Endothelial cell of umbilical vein (primary cell): ENCODE measurements around the gene ADCY9. TPM values are rescaled to one million over a fixed set of nuclear protein-coding genes. Genes with fewer than 3 reads are reported as not detected.

Experiments
- BruUV-seq: library from RNA; stranded (reverse); fragments of 400-500 nt; replicated peaks from 2 replicates; lab custom pipeline; 2021; lab: Mats Ljungman, UMichigan
- CTCF ChIA-PET: fragments of 300-600, 350-600 bp; sonication (Branson Sonifier 250); formaldehyde crosslinking; loops from one replicate; lab custom pipeline; 2021; ENCODE audit warnings: antibody characterized with exemption, inconsistent platforms; lab: Charles Lee
- POLR2A ChIA-PET: fragments of 300-600, 350-600 bp; sonication (Branson Sonifier 250); formaldehyde crosslinking; loops from one replicate; lab custom pipeline; 2021; ENCODE audit warnings: antibody characterized with exemption, inconsistent platforms; lab: Charles Lee
- DNase-seq: peaks from one replicate; pipeline ENCODE4 v3.0.0-alpha.2; 2011; ENCODE audit warnings: low read depth, low spot score
- FAIRE-seq: peaks from 2 replicates; lab custom pipeline; 2011; peaks lifted over from hg19 to GRCh38; lab: Jason Lieb, UNC
- H2AFZ ChIP-seq: 2 replicates; pipeline ENCODE4 v1.6.0; 2012; ENCODE audit warnings: low read depth, low read length, control low read depth, inconsistent platforms
- H3K27ac ChIP-seq: 2 replicates; pipeline ENCODE4 v1.5.1; 2011; ENCODE audit warnings: low read depth, mild to moderate bottlenecking, control low read depth, low read length, moderate library complexity; ENCODE audit not compliant: insufficient read depth
- H3K27me3 ChIP-seq, 2 experiments: 2 replicates each; pipeline versions ENCODE4 v1.6.0 to v1.6.1; 2011; ENCODE audit warnings: low read length in 2 of 2, mixed read lengths in 1 of 2; ENCODE audit not compliant: control insufficient read depth in 2 of 2, insufficient read depth in 2 of 2
- H3K36me3 ChIP-seq, 2 experiments: 2 replicates in 1 of 2; 3 replicates in 1 of 2; pipeline ENCODE4 v1.5.1; 2011; ENCODE audit warnings: low read length in 2 of 2, mild to moderate bottlenecking in 1 of 2, moderate library complexity in 1 of 2; ENCODE audit not compliant: control insufficient read depth in 2 of 2, insufficient read depth in 2 of 2; ENCODE audit errors: extremely low read depth in 1 of 2
- H3K4me1 ChIP-seq: 3 replicates; pipeline ENCODE4 v1.5.1; 2011; ENCODE audit warnings: mild to moderate bottlenecking, low read length; ENCODE audit not compliant: control insufficient read depth, insufficient read depth; ENCODE audit errors: extremely low read depth
- H3K4me2 ChIP-seq: 2 replicates; pipeline ENCODE4 v1.6.1; 2011; ENCODE audit warnings: low read length, control low read depth, mixed read lengths; ENCODE audit not compliant: insufficient read depth
- H3K4me3 ChIP-seq, 3 experiments: fragments of 200-600 bp in 1 of 3; sonication (generic), shearing (Covaris generic) in 1 of 3; replicated peaks in 1 of 3; 2 replicates each; pipeline ENCODE4 v1.5.1; 2011 to 2016; ENCODE audit warnings: control low read depth in 3 of 3, low read length in 3 of 3, mild to moderate bottlenecking in 2 of 3, inconsistent platforms in 1 of 3, low read depth in 1 of 3, moderate library complexity in 1 of 3; ENCODE audit not compliant: insufficient read depth in 1 of 3
- H3K79me2 ChIP-seq: 2 replicates; pipeline ENCODE4 v1.6.0; 2012; ENCODE audit warnings: low read length, inconsistent platforms; ENCODE audit not compliant: control insufficient read depth, insufficient read depth
- H3K9ac ChIP-seq: replicated peaks from 2 replicates; pipeline ENCODE3; 2011; ENCODE audit warnings: low read length, control low read depth; ENCODE audit not compliant: insufficient read depth; ENCODE audit errors: extremely low read depth
- H3K9me1 ChIP-seq: replicated peaks from 3 replicates; pipeline ENCODE4 v1.6.0; 2011; ENCODE audit warnings: mild to moderate bottlenecking, low read length; ENCODE audit not compliant: control insufficient read depth, insufficient read depth; ENCODE audit errors: extremely low read depth
- H3K9me3 ChIP-seq: replicated peaks from 2 replicates; pipeline ENCODE4 v1.5.1; 2012; ENCODE audit warnings: low read length, inconsistent platforms; ENCODE audit not compliant: control insufficient read depth, insufficient read depth
- H4K20me1 ChIP-seq: replicated peaks from 2 replicates; pipeline ENCODE3; 2011; ENCODE audit warnings: mild to moderate bottlenecking, low read length; ENCODE audit not compliant: control insufficient read depth, insufficient read depth; ENCODE audit errors: extremely low read depth
- EZH2 ChIP-seq: IDR thresholded peaks from 2 replicates; pipeline ENCODE4 v1.6.1; 2012; ENCODE audit warnings: borderline replicate concordance, low read depth, mild to moderate bottlenecking, moderate library complexity, low read length, inconsistent platforms; ENCODE audit not compliant: severe bottlenecking
- FOS ChIP-seq: IDR thresholded peaks from 2 replicates; pipeline ENCODE4 v1.6.1; 2011; ENCODE audit warnings: mild to moderate bottlenecking, low read length, moderate library complexity, borderline replicate concordance; ENCODE audit not compliant: insufficient read depth
- GATA2 ChIP-seq: IDR thresholded peaks from 2 replicates; pipeline ENCODE4 v1.7.0; 2011; ENCODE audit warnings: low read depth, mild to moderate bottlenecking, moderate library complexity, mixed read lengths, low read length; ENCODE audit not compliant: insufficient read length, insufficient read depth
- JUN ChIP-seq: IDR thresholded peaks from 2 replicates; pipeline ENCODE4 v1.6.1; 2011; ENCODE audit warnings: borderline replicate concordance, low read depth; ENCODE audit not compliant: insufficient read length, insufficient read depth
- MYC ChIP-seq: IDR thresholded peaks from one replicate; pipeline ENCODE4 v1.6.1; 2011; ENCODE audit warnings: mild to moderate bottlenecking, low read depth, low read length
- POLR2A ChIP-seq: IDR thresholded peaks from 2 replicates; pipeline ENCODE4 v1.6.1; 2012; ENCODE audit warnings: low read depth, mild to moderate bottlenecking, control low read depth, low read length
- POLR2AphosphoS5 ChIP-seq: IDR thresholded peaks from 2 replicates; pipeline ENCODE4 v1.6.1; 2012; ENCODE audit warnings: low read depth, mild to moderate bottlenecking, control low read depth, low read length, moderate library complexity; ENCODE audit not compliant: insufficient read depth
- dilution Hi-C: fragments of 300-500 bp; cut with MboI; formaldehyde crosslinking; loops from one replicate; pipeline ENCODE4 v1.15.0; 2019; ENCODE audit warnings: low sequenced_read_pairs; ENCODE audit not compliant: extremely low pct_ligation_motif_present
- intact Hi-C: fragments of 100-400 bp; cut with micrococcal nuclease; formaldehyde crosslinking; loops from one replicate; pipeline ENCODE4 v1.10.0; 2022
- polyA plus RNA-seq, 4 experiments: library from polyadenylated mRNA; depleted of rRNA in 3 of 4; stranded (reverse) in 3 of 4; unstranded in 1 of 4; fragments of >200 nt; gene quantifications; 2 replicates each; pipeline versions ENCODE4 v1.2.1 to v1.2.3, GENCODE V29; 2011 to 2012; ENCODE audit warnings: missing spikeins in 1 of 4
- total RNA-seq: library from RNA; stranded (reverse); gene quantifications from 2 replicates; pipeline ENCODE4 v1.2.3, GENCODE V29; 2021
- TF ChIP-seq, protein P1 (sequence below), 2 donors: IDR thresholded peaks; 1 replicate in 1 of 2; 2 replicates in 1 of 2; pipeline ENCODE4 v1.5.1; 2011; ENCODE audit warnings: low read length in 2 of 2, mild to moderate bottlenecking in 2 of 2, moderate library complexity in 2 of 2, control low read depth in 1 of 2, inconsistent platforms in 1 of 2, low read depth in 1 of 2; ENCODE audit not compliant: insufficient read depth in 1 of 2; ENCODE audit errors: extremely low read depth in 1 of 2
- TF ChIP-seq, protein P2 (sequence below): IDR thresholded peaks from 2 replicates; pipeline ENCODE4 v1.6.1; 2011; ENCODE audit not compliant: insufficient read depth, insufficient read length

ADCY9 gene
- total and polyA plus RNA-seq, 2 donors (not counting 3 experiments of a cell fraction or from before 2014, with no cell fraction given) = 6.8 to 14.0 TPM

DNA sequence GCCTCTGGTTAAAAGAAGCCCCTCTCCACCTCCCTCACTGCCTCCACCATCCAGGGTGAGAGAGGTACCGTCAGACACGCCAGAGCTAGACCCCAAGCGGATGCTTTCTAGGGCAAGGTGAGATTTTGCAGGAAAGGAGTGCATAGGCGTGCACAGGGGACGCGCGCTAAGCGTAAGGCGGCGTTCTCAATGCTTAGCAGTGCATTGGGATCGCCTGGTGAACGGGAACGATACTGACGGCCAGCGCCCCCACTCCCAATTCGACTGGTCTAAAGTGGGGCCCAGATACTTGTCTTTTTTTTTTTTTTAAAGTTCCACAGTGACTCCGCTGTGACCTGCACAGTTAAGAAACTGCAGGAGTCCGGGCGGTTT is 177.8 kb downstream of the ADCY9 start:
- BruUV-seq = no TSS peak
- FAIRE-seq = peak; percentile 18

More for the DNA sequence above, 177.8 kb downstream of the ADCY9 start:
- H3K9me3 ChIP-seq = no peaks in the 10 kb centered on the region
- H3K27ac ChIP-seq = no peak overlapping the region
- ChIA-PET CTCF (interaction anchor here (0.6 to 3.0 kb wide), 25 partner anchors 7 to 464 kb away, joined by 3 to 30 read pairs (median 3); partner anchors contain the start of gene ADCY9), POLR2A (no interaction called here)
- H2AFZ ChIP-seq = peak overlapping the region; percentile 72
- DNase-seq = no peak
- H3K4me2 ChIP-seq = peak overlapping the region; percentile 32
- H3K36me3 ChIP-seq = no peaks in the 10 kb centered on the region
- intact Hi-C loops = loop anchor here (2.0 kb wide), 1 partner anchor 248 kb away; no protein-coding TSS in a partner anchor
- no peaks in the 10 kb centered on the region for H3K9me1 ChIP-seq
- dilution Hi-C loops = no loop called here
- TF ChIP-seq FOS (no peak), GATA2 (no peak), EZH2 (no peak), POLR2A (no peak), MYC (no peak), JUN (no peak), POLR2AphosphoS5 (no peak)
- TF ChIP-seq, protein P1, sequence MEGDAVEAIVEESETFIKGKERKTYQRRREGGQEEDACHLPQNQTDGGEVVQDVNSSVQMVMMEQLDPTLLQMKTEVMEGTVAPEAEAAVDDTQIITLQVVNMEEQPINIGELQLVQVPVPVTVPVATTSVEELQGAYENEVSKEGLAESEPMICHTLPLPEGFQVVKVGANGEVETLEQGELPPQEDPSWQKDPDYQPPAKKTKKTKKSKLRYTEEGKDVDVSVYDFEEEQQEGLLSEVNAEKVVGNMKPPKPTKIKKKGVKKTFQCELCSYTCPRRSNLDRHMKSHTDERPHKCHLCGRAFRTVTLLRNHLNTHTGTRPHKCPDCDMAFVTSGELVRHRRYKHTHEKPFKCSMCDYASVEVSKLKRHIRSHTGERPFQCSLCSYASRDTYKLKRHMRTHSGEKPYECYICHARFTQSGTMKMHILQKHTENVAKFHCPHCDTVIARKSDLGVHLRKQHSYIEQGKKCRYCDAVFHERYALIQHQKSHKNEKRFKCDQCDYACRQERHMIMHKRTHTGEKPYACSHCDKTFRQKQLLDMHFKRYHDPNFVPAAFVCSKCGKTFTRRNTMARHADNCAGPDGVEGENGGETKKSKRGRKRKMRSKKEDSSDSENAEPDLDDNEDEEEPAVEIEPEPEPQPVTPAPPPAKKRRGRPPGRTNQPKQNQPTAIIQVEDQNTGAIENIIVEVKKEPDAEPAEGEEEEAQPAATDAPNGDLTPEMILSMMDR (IDR thresholded peaks at IDR 0.05; ENCODE audit: extremely low read depth in 1 of 2, insufficient read depth in 1 of 2, low read depth in 1 of 2, low read length in 2 of 2) = no peak
- TF ChIP-seq, protein P2, sequence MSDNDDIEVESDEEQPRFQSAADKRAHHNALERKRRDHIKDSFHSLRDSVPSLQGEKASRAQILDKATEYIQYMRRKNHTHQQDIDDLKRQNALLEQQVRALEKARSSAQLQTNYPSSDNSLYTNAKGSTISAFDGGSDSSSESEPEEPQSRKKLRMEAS = no peak
- H4K20me1 ChIP-seq = no peaks in the 10 kb centered on the region
- H3K4me1 ChIP-seq = peaks cover 3% of the 10 kb centered on the region
- no peaks in the 10 kb centered on the region for H3K79me2 ChIP-seq
- peak overlapping the region in 1 of 3 experiments; percentile 29 for H3K4me3 ChIP-seq
- no peak overlapping the region for H3K9ac ChIP-seq
- H3K27me3 ChIP-seq = peaks cover 0 to 2% of the 10 kb centered on the region in 2 experiments
